Hepatocyte (in vitro differentiated cells): Measurements from ENCODE around the gene TMPRSS6.

Source experiments
- EZH2 ChIP-seq: fragments of 200-600 bp; sonication (generic); IDR thresholded peaks from 2 replicates; pipeline ENCODE4 v1.6.1; 2016; ENCODE audit warnings: antibody characterized with exemption, mild to moderate bottlenecking, borderline replicate concordance
- TF ChIP-seq, protein P1 (sequence below): fragments of 200-600 bp; sonication (generic); IDR thresholded peaks from 2 replicates; pipeline ENCODE4 v1.5.1; 2016; ENCODE audit warnings: antibody characterized with exemption, mild to moderate bottlenecking; ENCODE audit not compliant: poor library complexity

DNA sequence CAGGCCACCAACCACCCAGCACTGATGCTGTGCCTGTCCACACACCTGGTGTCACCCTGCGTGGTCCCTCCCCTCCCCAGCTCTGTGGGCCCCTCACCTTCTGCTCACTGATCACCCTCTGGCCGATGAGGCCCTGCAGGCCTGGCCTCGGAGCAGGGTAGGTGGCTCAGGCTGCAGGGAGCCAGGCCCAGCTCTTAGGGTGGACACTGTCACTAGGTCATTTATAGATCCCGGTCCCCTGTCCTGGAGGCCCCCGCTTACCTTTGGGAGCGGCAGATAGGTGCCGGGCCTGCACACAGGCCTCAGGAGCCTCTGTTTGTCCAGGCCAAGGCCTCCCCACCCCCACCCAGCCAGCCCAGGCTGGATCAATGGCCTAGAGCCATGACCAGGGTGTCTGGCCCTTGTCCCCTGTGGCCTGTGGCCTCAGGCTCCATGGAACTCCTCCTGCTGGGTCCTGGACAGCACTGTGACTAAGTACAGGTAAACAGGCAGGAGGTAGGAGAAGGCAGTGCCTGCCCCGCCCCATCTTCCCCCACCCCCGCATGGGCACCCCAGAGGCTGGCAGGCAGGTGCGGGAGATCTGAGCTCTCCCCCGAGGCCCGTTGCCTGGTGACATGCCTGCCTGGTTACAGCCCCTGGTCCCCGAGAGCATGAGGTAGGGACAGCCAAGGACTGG lies at the start of gene TMPRSS6:
- TF ChIP-seq EZH2: no peak
- TF ChIP-seq, protein P1, sequence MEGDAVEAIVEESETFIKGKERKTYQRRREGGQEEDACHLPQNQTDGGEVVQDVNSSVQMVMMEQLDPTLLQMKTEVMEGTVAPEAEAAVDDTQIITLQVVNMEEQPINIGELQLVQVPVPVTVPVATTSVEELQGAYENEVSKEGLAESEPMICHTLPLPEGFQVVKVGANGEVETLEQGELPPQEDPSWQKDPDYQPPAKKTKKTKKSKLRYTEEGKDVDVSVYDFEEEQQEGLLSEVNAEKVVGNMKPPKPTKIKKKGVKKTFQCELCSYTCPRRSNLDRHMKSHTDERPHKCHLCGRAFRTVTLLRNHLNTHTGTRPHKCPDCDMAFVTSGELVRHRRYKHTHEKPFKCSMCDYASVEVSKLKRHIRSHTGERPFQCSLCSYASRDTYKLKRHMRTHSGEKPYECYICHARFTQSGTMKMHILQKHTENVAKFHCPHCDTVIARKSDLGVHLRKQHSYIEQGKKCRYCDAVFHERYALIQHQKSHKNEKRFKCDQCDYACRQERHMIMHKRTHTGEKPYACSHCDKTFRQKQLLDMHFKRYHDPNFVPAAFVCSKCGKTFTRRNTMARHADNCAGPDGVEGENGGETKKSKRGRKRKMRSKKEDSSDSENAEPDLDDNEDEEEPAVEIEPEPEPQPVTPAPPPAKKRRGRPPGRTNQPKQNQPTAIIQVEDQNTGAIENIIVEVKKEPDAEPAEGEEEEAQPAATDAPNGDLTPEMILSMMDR: no peak
